Cardiac fibroblast (primary cell): ENCODE results near the gene PRDM1.
A peak's percentile ranks its signal among the peaks of the same experiment; 100 is the strongest.

Source experiments
- DNase-seq, 2 donors: peaks; one replicate each; pipeline versions ENCODE4 v3.0.0 to v3.0.0-alpha.2; 2010; ENCODE audit warnings: low read depth in 2 of 2
- H3K4me3 ChIP-seq, 2 donors: replicated peaks in 1 of 2; 1 replicate in 1 of 2; 2 replicates in 1 of 2; pipeline ENCODE4 v1.5.1; 2011; ENCODE audit warnings: low read depth in 2 of 2, low read length in 2 of 2, mild to moderate bottlenecking in 2 of 2, moderate library complexity in 1 of 2
- TF ChIP-seq, protein P1 (sequence below): IDR thresholded peaks from one replicate; pipeline ENCODE4 v1.5.1; 2011; ENCODE audit warnings: low read depth, mild to moderate bottlenecking, low read length, inconsistent platforms

Gene PRDM1

DNA sequence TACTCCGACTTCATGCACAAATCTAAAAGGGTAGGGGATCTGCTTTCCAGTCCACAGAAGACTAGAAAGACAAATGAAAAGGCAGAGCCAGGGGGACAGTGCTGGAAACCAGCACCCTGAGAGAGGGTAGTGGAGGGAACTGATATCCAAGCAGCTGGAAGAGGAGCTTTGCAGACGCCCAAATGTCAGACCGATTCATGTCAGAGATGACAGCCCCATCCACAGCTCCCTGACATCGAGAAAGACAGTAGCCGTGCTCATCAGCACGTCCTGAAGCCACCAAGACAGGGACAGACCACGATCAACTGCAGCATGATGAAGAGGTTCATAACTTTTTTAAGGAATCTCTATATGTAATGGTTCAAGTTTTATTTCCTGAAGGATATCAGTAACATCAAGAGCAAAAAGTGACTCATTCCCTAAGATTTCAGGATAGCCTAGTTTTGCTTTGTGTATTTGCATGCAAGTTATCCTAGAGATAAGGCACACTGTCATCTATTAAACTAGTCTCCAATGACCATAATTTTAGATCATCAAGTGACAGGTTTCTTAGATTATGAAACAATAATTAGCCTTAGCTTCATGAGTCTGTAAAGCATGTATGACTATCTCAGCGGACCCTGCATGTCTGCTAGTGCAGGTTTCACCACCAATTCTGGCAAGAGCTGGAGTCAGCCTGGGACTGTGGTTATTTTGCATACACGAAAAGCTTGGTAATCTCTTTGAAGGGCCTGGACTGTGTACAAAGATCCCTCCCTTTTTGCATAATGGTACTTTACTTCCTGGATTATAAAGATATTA is 43.0 kb downstream of the PRDM1 start:
- TF ChIP-seq, protein P1, sequence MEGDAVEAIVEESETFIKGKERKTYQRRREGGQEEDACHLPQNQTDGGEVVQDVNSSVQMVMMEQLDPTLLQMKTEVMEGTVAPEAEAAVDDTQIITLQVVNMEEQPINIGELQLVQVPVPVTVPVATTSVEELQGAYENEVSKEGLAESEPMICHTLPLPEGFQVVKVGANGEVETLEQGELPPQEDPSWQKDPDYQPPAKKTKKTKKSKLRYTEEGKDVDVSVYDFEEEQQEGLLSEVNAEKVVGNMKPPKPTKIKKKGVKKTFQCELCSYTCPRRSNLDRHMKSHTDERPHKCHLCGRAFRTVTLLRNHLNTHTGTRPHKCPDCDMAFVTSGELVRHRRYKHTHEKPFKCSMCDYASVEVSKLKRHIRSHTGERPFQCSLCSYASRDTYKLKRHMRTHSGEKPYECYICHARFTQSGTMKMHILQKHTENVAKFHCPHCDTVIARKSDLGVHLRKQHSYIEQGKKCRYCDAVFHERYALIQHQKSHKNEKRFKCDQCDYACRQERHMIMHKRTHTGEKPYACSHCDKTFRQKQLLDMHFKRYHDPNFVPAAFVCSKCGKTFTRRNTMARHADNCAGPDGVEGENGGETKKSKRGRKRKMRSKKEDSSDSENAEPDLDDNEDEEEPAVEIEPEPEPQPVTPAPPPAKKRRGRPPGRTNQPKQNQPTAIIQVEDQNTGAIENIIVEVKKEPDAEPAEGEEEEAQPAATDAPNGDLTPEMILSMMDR = no peak
- DNase-seq = peak; percentile 70 to 79
- H3K4me3 ChIP-seq = no peak overlapping the region

DNA sequence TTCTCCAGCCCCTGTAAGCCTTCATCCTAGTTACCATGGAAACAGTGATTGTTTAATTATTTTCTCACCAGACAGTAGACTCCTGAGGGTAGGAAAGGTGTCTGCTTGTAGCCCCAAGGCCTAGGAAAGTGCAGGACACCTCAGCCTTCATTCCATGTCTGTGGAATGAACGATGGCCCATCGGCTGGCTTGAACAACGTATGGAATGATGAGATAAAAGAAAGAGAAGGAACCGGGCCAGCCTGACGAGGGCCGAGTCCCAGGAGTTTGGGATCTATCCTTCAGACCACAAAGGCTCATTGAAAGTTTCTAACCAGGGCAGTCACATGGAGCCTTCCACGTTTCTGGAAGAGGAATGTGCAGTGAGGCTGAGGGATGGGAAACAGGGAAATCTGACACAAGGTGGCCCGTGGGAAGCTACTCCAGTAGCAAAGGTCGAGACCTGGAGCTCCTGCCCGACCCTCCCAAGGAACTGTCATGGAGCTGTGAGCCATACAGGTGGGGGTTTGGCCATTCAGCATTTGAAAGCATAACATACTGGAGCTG is 46.1 kb downstream of the PRDM1 start:
- DNase-seq = no peak
- TF ChIP-seq, protein P1 = no peak
- no peak overlapping the region for H3K4me3 ChIP-seq

DNA sequence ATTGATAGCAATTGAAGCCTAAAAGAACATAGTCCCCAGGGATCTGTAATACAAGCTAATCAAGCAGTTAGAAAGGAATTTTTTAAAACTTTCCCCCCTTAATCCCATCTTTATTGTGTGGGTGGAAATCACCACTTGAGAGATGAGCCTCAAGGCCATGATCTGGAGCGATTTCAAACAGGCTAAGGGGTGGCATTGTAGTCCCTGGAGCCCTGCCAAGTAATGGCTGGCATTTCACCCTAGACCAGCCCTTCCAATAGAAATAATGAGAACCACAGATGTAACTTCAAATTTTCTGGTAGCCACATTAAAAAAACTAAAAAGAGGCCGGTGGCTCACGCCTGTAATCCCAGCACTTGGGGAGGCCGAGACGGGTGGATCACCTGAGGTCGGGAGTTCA is 46.9 kb downstream of the PRDM1 start:
- TF ChIP-seq, protein P1 = no peak
- no peak overlapping the region for H3K4me3 ChIP-seq
- DNase-seq = no peak

DNA sequence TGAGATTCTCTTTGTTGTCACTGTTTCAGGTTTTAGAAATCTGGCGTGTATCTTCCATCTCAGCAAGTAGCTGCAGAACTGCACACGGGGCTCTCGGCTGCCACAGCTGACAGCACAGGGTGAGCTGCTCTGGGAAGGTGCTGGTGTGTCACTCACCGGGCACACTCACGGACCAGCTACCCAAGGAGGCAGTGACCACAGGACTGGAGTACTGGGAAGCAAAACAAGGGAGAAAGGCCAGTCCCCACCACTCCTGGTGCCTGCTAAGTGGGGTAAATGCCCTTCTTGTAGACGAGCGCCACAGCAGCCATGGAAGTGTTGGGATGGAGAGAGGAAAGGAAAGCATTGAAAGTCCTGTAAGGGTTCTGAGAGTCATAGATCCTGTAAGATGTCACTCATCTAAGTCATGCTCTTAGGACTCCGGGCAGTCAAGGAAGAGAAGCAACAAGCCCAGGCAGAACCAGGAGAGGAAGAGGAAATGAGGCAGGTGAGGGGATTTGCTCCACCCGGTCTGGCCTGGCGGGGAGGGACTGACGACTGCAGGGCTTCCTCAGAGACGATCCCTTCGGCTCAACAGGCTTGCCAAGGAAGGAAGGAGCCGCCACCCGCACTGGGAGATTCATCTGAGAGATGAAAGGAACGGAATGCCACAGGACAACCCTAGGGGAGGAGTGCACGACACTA is 48.1 kb downstream of the PRDM1 start:
- H3K4me3 ChIP-seq = no peak overlapping the region
- DNase-seq = no peak
- TF ChIP-seq, protein P1 = no peak

DNA sequence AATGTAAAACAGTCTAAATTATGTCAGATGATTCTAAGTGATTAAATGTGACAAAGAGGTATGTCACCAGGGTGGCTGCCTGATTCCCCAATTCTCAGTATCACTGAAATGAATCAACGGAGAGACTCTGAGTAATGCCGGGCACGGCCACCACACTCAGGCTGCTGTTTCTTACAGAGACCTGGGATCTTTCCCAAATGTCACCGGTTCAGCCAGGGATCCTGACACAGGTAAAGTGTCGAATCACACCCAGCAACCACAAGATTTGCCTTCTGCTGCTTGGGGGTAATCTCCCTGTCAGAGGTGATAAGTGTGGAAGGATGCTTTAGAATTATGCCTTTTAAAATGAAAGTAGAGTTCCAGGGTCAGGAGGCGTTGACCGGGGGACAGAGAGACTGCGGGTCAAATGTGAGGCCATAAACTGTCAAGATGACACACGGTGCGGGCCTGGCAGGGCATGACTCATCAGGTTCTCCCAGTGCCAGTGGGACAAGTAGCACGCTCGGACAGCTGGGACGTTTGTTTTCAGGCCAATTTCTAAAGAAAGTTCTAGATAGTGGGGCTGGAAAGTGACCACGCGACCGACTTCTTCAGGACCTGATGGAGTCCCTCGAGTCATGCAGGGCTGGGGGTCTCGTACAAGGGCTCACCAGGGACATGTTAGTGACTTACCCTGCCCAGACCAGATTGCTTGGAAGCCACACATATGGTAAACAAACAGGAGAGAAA is 48.9 kb downstream of the PRDM1 start:
- TF ChIP-seq, protein P1 = no peak
- DNase-seq = peak; percentile 24 to 64
- H3K4me3 ChIP-seq = no peak overlapping the region

DNA sequence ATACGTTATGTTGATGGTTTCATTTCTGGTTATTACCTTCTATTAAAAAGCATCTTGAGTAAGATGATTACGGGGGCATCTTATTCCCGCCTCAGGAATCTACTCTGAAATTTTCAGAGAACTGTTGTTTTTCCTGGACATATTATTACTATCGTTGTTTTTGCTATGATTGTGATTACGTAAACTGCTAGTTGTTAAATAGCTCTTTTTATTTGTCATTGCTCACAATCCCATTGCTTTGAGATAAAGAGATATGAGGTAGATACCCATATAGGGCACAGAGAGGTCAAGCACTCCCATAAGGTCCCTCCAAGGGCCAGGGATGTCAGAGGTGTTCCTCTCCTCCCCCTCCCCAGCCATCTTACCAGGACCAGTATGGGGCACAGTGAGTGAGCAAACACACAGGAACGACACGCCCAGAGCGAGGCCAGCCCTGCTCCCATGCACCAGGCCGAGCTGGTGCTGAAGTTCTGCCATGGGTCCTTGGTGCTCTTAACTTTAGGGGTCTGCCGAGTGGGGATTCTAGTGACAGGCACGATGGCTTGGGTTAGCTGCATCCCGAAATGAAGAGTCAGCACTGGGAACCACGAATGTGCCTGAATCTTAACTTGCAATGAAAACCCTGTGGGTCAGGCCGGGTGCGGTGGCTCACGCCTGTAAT is 49.9 kb downstream of the PRDM1 start:
- no peak overlapping the region for H3K4me3 ChIP-seq
- TF ChIP-seq, protein P1 = no peak
- no peak for DNase-seq
